GM23338 (cell line): ENCODE results near the gene IMMP2L. TPM values are rescaled to one million over a fixed set of nuclear protein-coding genes. Genes with fewer than 3 reads are reported as not detected.

ENCODE experiments used
- ATAC-seq: fragments of 200-7000 bp; cut with Tn5 transposase; 3 replicates; pipeline ENCODE4 v1.9.1; 2020
- DNase-seq: peaks from one replicate; pipeline ENCODE4 v3.0.0-alpha.2; 2015; ENCODE audit warnings: low spot score
- H2AFZ ChIP-seq: fragments of 200-600 bp; sonication (generic); 2 replicates; pipeline ENCODE4 v1.8.0; 2016; ENCODE audit warnings: antibody characterized with exemption, mild to moderate bottlenecking, moderate library complexity
- H3F3A ChIP-seq: fragments of 200-600 bp; sonication (generic); replicated peaks from 2 replicates; pipeline ENCODE4 v1.8.0; 2017; ENCODE audit warnings: antibody characterized with exemption, mixed run types, low read depth
- H3K27ac ChIP-seq: fragments of 200-600 bp; sonication (generic); 2 replicates; pipeline ENCODE4 v1.6.1; 2016; ENCODE audit warnings: low read depth
- H3K27me3 ChIP-seq: fragments of 200-600 bp; sonication (generic); 2 replicates; pipeline ENCODE4 v1.8.0; 2016; ENCODE audit warnings: mild to moderate bottlenecking, mixed run types, moderate library complexity; ENCODE audit not compliant: insufficient read depth
- H3K36me3 ChIP-seq: fragments of 200-600 bp; sonication (generic); 2 replicates; pipeline ENCODE4 v1.8.0; 2016; ENCODE audit warnings: mild to moderate bottlenecking; ENCODE audit not compliant: insufficient read depth
- H3K4me1 ChIP-seq: fragments of 200-600 bp; sonication (generic); 2 replicates; pipeline ENCODE4 v1.8.0; 2016; ENCODE audit warnings: mild to moderate bottlenecking, moderate library complexity; ENCODE audit not compliant: insufficient read depth
- H3K4me2 ChIP-seq: fragments of 200-600 bp; sonication (generic); 2 replicates; pipeline ENCODE4 v1.7.1; 2017; ENCODE audit warnings: mixed run types
- H3K4me3 ChIP-seq: fragments of 200-600 bp; sonication (generic); 2 replicates; pipeline ENCODE4 v1.6.1; 2016; ENCODE audit warnings: mixed run types
- H3K79me2 ChIP-seq: fragments of 200-600 bp; sonication (generic); replicated peaks from 2 replicates; pipeline ENCODE4 v1.8.0; 2017; ENCODE audit warnings: mild to moderate bottlenecking; ENCODE audit not compliant: insufficient read depth
- H3K9me2 ChIP-seq: fragments of 200-600 bp; sonication (generic); 2 replicates; pipeline ENCODE4 v1.8.0; 2017; ENCODE audit not compliant: insufficient read depth
- H4K20me1 ChIP-seq: fragments of 200-600 bp; sonication (generic); replicated peaks from 2 replicates; pipeline ENCODE4 v1.8.0; 2017; ENCODE audit warnings: mild to moderate bottlenecking; ENCODE audit not compliant: insufficient read depth
- H3K27ac Mint-ChIP-seq: 2 replicates; pipeline ENCODE4 v1.8.0; 2020; ENCODE audit warnings: inconsistent platforms, mild to moderate bottlenecking, moderate library complexity, mixed read lengths
- H3K27me3 Mint-ChIP-seq: 3 replicates; pipeline ENCODE4 v1.8.0; 2022; ENCODE audit warnings: low read depth, mild to moderate bottlenecking, moderate library complexity, mixed read lengths, inconsistent platforms; ENCODE audit not compliant: insufficient read depth, poor library complexity
- H3K36me3 Mint-ChIP-seq: 3 replicates; pipeline ENCODE4 v1.8.0; 2021; ENCODE audit warnings: low read depth, mild to moderate bottlenecking, inconsistent platforms, moderate library complexity, mixed read lengths
- H3K4me1 Mint-ChIP-seq: 3 replicates; pipeline ENCODE4 v1.8.0; 2020; ENCODE audit warnings: mild to moderate bottlenecking, inconsistent platforms, mixed read lengths
- H3K4me3 Mint-ChIP-seq: 3 replicates; pipeline ENCODE4 v1.8.0; 2021; ENCODE audit warnings: moderate library complexity, mild to moderate bottlenecking, inconsistent platforms, mixed read lengths
- H3K9me3 Mint-ChIP-seq: 3 replicates; pipeline ENCODE4 v1.8.0; 2020; ENCODE audit warnings: moderate library complexity, mild to moderate bottlenecking, inconsistent platforms, mixed read lengths
- CREB1 ChIP-seq: fragments of 250-450 bp; sonication (Bioruptor Pico); IDR thresholded peaks from 2 replicates; pipeline ENCODE4 v1.5.0; 2020; ENCODE audit warnings: low read depth, mild to moderate bottlenecking, moderate library complexity
- CTCF ChIP-seq, 2 experiments: fragments of 200-600 bp in 1 of 2; sonication (generic) in 1 of 2; conservative IDR thresholded peaks; 2 replicates each; pipeline versions ENCODE4 v1.5.1 to v1.6.1; 2016 to 2017; ENCODE audit warnings: antibody characterized with exemption in 2 of 2, low read depth in 2 of 2, mild to moderate bottlenecking in 2 of 2, moderate library complexity in 1 of 2
- ETS1 ChIP-seq: IDR thresholded peaks from 2 replicates; pipeline ENCODE4 v1.6.1; 2016; ENCODE audit warnings: antibody characterized with exemption
- EZH2 ChIP-seq: fragments of 200-600 bp; sonication (generic); IDR thresholded peaks from one replicate; pipeline ENCODE4 v1.8.0; 2017; ENCODE audit warnings: antibody characterized with exemption, mild to moderate bottlenecking, low read depth; ENCODE audit not compliant: unreplicated experiment
- EZH2phosphoT487 ChIP-seq: fragments of 200-600 bp; sonication (generic); IDR thresholded peaks from one replicate; pipeline ENCODE4 v1.8.1; 2018; ENCODE audit warnings: antibody characterized with exemption; ENCODE audit not compliant: unreplicated experiment
- REST ChIP-seq: IDR thresholded peaks from one replicate; pipeline ENCODE4 v1.6.1; 2018; ENCODE audit warnings: antibody characterized with exemption; ENCODE audit not compliant: unreplicated experiment
- STAT1 ChIP-seq: IDR thresholded peaks from one replicate; pipeline ENCODE4 v1.6.1; 2016; ENCODE audit warnings: antibody characterized with exemption; ENCODE audit not compliant: unreplicated experiment
- ZNF114 ChIP-seq: fragments of 250-450 bp; sonication (Bioruptor Pico); IDR thresholded peaks from 2 replicates; pipeline ENCODE4 v1.5.0; 2020; ENCODE audit warnings: mild to moderate bottlenecking, moderate library complexity
- polyA plus RNA-seq: library from polyadenylated mRNA; unstranded; fragments of >200 nt; fragmentation: Nextera tagmentation; extraction: Ambion mirVana; gene quantifications from 2 replicates; pipeline ENCODE4 v1.2.1, GENCODE V29; 2016
- total RNA-seq: library from RNA; depleted of rRNA; stranded (reverse); fragments of >200 nt; shearing (Covaris generic); gene quantifications from 2 replicates; pipeline ENCODE4 v1.2.3, GENCODE V29; 2014

The IMMP2L gene
- total and polyA plus RNA-seq, 2 experiments from 2014 or later, result 7.3 to 14.0 TPM

- TF ChIP-seq CTCF (conservative IDR thresholded peaks at IDR 0.05; ENCODE audit: low read depth in 2 of 2), result no peak
- TF ChIP-seq REST, result no peak
- no peak for TF ChIP-seq STAT1
Observed at GRCh38 chr7:111202321-111202720, 360.0 kb downstream of the IMMP2L start (continued).

GRCh38 chr7:111199643-111200042 is 362.6 kb downstream of the IMMP2L start:
- Mint-ChIP-seq H3K4me1 (peaks cover 2% of the 10 kb centered on the region; the same call in 2 of the 3 replicates), H3K4me3 (no peak overlapping the region), H3K27me3 (no peaks in the 10 kb centered on the region), H3K27ac (no peak overlapping the region), H3K36me3 (no peaks in the 10 kb centered on the region), H3K9me3 (no peaks in the 10 kb centered on the region)
- no peaks in the 10 kb centered on the region for H3K4me1 ChIP-seq
- DNase-seq (no peak), ATAC-seq (no peak)
- no peak overlapping the region for H2AFZ ChIP-seq
- no peaks in the 10 kb centered on the region for H3K79me2 ChIP-seq
- no peak overlapping the region for H3K27ac ChIP-seq
- no peaks in the 10 kb centered on the region for H3K36me3 ChIP-seq
- no peaks in the 10 kb centered on the region for H4K20me1 ChIP-seq
- H3F3A ChIP-seq, result no peaks in the 10 kb centered on the region
- no peak overlapping the region for H3K4me2 ChIP-seq
- no peaks in the 10 kb centered on the region for H3K27me3 ChIP-seq
- no peaks in the 10 kb centered on the region for H3K9me2 ChIP-seq
- H3K4me3 ChIP-seq, result no peak overlapping the region
- TF ChIP-seq REST, result no peak
- no peak for TF ChIP-seq ZNF114 (CRISPR knock-in tag)
- no peak for TF ChIP-seq STAT1
- TF ChIP-seq CTCF (conservative IDR thresholded peaks at IDR 0.05; ENCODE audit: low read depth in 2 of 2), result no peak
- no peak for TF ChIP-seq EZH2phosphoT487
- no peak for TF ChIP-seq CREB1 (CRISPR knock-in tag)
- no peak for TF ChIP-seq EZH2
- no peak for TF ChIP-seq ETS1
